Stimulated activated CD4-positive, alpha-beta T cell treated with anti-CD3 and anti-CD28 coated beads, Interleukin-12 subunit alpha, Interleukin-12 subunit beta, amount 100 ng/mL, for 4 hours (primary cell): ENCODE results near the gene SLC26A6.

Source experiments
- DNase-seq: peaks from one replicate; pipeline ENCODE4 v3.0.0-alpha.2; 2020

SLC26A6 gene

DNA sequence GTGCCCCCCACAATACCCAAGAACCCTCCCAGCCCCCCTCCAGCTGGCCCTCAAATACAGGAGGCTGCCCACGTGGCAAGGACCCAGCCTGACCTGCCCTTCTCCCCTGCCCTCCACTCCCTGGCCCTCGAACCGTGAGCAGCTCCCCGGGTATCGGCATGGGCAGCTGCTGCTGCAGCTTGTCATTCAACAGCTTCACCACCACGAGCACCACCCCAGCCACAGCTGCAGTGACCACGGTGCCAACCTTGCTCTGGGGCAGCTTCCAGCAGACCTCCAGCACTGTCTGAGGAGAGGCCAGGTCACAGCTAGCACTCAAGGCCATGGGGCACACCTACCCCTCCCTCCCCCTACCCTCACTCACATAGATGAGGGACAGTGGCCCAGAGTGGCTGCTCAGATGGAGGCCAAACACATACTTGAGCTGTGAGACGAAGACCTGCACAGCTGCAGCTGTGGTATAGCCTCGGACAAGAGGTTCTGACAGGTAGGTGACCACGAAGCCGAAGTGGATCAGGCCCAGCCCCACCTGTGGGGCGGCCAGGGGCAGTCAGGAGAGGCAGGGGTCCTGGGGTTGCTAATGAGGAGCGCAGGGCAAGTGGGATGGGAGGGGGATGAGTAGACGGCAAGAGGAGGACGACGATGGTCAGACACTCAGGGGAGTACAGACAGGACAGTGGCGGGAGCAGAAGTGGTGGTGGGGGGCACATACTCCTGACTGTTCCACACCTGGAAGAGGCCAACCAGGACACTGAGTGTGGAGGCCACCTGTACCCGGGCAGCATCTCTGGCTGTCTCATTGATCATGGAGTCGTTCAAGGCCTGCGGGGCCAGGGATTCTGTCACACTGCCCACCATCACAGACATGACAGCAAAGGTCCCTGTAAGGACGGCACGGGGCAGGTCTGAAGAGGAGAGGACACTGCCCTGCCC, 3.5 kb downstream of the SLC26A6 start:
- DNase-seq = no peak

DNA sequence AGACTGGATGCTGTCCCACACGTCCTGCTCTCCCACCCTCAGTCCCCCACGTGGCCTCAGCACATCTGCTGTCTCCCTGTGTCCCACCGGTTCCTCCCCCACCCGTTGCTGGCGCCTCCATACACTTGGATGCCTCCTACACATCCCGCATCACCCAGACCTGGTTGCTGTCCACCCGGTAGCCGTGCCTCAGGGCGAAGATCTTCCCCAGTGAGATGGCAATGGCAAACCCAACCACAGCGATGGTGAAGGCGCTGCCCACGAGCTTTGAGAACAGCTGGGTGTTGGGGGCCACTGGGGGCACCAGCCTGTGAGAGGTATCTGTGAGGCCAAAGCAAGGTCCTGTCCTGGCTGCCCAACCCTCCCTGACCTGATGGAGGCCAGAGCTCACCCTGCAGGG, 4.4 kb downstream of the SLC26A6 start:
- DNase-seq = no peak

DNA sequence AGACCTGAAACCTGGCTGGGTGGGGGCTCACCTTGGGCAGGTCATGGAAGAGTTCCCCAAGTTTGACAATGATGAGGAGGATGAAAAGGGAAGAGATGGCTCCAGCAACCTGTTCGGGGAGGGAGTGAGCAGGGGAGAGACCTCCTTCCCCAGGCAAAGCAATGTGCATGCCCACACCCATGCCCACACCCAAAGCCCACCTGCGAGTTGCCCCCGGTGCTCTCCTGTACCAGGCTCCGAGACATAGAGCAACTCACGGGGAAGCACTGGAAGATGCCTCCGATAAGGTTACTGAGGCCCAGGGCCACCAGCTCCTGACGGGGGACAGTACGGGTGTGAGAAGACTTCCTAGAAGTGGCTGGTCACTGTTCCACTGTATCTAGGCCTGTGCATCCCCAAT, 4.9 kb downstream of the SLC26A6 start:
- DNase-seq = no peak

DNA sequence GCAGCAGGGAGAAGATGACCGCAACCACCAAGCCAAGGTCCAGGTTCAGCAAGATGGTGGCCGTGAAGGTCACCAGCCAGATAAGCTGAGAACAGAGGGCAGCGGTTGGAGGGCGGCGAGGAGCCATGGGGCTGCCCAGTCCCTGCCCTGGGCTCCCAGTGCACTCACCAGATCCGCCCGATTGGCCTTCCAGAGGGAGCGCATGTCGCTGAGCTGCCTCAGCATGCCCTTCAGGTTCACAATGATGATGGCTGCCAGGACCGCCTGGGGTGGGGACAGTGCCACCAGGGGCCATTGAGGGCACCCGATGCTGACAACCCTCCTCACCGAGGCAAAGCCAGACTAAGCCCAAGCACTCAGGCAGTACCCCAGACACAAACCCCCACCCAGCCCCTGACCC, 5.4 kb downstream of the SLC26A6 start:
- no peak for DNase-seq

DNA sequence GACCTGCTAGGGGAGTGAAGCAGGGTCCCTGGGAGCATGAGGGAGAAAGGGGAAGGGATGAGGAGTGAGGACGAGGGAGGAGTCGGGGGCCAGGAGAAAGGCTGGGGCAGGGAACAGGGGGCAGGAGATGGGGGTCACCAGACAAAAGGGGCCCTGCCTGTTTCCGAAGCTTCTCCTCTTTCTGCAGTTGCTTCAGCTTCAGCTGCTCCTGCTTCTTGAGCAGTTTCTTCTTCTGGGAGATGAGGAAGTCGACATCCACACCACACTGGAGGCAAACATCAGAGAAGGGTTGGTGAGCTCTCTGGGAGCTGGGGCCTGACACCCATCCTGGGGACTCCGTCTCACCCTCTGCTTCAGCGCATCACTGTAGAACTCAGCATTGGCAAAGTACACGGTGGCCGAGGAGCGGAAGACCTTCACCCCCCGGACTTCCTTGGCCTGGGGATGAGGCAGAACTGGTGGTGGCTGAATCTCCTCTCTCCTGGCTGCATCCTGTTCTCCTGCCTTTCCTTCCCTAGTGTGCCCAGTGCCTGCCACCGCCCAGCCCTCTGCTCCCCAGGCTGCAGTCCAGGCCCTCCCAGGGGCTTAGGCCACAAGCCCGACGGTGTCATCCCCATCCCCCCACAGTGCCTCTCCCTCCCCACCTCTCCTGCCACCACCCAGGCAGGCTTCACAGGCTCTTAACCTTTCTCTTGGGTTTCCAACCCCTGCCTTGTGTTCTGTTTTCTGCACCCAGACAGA, 6.8 kb downstream of the SLC26A6 start:
- DNase-seq = no peak

DNA sequence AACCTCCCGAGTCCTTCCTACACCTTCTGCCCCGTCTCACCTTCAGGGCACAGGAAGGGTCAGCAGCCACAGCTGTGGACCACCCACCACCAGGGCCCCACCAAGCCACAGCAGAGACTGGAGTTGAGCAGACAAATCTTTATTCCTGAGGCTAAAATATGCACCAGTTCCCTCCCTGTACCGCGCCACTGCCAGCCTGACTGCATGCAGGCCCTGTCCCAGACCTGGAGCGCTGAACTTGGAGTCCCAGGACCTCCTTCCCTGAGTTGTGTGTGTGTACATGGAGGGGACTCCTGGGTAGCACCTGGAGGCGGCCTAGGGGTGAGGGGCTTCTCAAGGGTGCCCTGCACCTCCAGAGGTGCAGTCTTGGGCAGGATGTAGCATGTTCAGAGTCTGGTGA, 9.7 kb downstream of the SLC26A6 start:
- DNase-seq = no peak

DNA sequence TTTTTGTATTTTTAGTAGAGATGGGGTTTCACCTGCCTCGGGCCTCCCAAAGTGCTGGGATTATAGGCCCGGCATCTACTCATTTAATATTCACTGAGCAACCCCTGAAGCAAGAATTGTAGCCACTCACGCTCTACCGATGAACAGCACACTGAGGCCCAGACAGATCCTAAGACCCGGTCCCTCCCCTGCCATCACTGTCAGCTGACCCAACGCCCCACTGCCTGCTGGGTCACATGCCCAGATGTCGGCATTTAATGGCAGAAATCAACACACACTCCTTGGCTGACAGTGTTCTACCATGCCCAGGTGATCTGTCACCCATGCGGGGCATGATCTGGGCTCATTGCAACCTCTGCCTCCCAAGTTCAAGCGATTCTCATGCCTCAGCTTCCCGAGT, 10.5 kb downstream of the SLC26A6 start:
- no peak for DNase-seq

DNA sequence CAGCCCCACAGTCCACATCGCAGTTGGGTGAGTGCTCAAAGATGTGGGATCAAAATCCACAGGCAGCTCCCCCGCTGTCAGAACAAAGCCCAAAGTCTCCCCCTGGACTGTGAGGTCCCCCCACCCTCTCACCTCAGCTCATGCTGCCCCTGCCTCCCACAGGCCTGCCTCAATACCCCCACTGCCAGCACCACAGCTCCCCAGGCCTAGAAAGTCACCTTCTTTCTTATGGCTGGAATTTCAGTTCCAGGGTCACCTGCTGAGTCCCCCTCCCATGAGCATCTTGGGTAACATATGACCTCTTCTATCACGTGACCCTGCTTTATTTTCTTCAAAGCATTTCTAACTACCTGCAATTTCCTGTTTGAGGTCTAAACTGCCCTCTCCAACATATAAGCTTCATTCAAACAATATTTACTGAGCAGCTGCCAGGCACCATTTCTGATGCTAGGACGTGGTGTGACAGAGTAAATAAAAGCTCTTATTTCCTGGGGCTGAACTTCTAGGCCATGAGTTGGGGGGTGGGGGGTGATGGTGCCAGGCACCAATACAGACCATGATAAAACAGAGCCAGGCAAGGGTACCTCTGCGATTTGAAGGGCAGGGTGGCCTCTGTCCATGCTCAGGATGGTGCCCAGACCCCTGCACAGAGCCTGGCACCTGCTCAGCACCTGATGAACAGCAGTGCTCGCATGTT, 11.3 kb downstream of the SLC26A6 start:
- DNase-seq = no peak

DNA sequence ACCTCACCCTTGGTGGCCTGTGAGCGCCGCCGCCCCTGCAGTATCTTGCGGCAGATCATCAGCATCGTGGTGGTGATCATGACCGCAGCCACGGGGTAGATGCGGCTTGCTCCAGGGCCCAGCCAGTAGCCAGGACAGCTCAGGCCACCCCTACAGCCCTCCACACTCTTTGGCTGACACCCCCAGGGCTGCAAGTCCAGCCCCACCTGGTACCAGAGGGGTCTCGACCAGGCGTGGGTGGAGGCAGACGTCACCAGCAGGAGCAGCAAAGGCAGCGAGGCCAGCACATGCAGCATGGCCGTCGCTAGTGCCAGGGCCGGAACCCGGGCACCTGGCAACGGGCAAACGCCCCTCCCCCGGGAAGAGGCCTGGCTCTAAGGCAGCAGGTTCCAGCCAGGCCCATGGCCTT, 13.8 kb downstream of the SLC26A6 start, which contains the start of gene TMEM89:
Gene TMEM89 (minus strand): TSS at position 309 of the 409 bp plus-strand sequence. CDS start 13 bp downstream, at position 296.
- no peak for DNase-seq

DNA sequence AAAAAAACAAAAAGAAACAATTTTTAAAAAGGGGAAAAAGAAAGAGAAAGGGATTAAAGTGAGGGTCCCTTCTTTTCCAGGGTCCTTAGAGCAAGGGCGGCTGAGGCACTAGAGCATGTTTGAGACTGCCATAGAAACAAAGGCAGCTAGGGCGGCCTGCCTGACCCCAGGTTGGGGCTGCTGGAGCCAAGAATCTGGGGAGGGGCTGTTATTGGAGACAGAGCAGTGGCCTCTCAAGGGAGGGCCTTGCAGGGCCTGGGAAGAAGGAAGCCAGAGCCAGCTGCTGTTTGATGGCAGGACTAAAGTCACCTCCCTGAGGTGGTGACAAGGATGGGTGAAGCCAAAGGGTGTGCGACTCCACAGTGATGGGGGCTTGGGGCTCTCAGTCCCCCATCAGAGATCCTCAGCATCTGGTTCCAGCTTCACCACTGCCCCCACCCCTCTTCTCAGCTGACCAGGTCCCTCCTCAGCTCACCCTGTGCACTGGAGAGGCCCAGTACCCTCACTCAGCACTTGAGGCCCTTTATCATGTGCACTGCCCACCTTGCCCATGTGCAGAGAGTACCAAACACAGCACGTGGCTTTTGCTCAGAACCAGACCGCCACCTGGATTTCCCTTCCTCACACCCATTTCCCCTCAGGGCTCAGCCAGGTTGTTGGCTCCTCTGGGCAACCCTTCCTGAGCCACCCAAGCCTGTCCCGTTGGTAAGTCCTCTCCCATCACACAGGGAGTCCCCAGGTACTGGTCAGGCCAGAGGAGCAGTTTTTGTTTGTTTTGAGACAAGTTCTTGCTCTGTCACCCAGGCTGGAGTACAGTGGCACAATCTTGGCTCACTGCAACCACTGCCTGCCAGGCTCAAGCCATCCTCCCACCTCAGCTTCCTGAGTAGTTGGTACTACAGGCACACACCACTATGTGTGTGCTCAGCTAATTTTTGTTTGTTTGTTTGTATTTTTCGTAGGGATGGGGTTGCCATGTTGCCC, 15.4 kb downstream of the SLC26A6 start:
- DNase-seq = no peak

DNA sequence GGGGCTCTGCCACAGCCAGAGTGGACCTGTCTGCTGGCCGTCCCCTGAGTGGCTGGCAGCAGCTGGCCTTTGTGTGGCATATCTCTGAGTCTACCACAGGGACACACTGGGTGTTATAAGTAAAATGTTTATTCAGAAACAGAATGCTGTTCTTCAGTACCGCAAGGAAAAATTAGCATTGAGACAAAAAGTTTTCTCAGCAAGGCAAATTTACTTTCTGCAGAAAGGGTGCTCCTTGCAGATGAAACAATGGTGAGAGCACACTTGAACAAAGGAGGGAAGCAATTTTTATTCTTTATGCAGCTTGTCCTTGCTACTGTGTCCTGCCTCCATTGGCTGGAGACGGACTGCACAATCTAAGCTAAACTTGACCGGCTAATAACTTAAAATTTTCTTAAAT, 17.7 kb downstream of the SLC26A6 start:
- DNase-seq = no peak

DNA sequence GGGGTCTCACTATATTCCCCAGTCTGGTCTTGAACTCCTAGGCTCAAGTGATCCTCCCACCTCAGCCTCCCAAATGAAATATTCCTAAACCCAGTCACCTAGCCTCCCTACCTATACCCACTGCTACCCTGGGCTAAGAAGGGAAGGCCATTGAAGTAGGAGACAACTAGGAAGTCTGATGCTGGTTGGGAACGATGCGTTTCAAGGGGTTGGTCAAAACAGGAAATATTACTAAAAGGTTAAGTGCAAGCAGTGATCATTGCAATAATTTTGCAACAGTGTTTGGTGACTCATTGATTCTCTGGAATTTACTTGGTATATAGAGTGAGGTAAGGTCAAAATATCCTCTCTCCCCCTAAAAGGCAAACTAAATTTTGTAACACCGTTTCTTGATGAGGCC, 21.2 kb downstream of the SLC26A6 start:
- DNase-seq = no peak

DNA sequence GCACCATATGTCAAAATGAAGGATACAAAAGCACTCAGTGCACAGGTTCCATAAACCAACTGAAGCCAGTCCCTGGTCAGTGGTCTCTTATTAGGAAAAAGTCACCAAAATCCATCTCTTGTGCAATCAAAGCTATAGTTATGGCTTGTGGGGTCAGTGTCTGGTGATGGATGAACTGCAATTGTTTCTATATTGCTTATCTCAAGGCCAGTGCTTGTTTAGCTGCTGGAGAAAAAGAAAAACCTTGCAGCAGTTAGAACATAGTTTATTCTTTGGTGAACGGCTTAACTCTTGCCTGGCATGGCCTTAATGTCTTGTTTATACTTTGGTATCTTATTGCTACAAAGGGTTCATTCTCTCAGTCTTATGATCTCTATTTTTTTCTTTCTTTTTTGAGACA, 23.0 kb downstream of the SLC26A6 start:
- no peak for DNase-seq

DNA sequence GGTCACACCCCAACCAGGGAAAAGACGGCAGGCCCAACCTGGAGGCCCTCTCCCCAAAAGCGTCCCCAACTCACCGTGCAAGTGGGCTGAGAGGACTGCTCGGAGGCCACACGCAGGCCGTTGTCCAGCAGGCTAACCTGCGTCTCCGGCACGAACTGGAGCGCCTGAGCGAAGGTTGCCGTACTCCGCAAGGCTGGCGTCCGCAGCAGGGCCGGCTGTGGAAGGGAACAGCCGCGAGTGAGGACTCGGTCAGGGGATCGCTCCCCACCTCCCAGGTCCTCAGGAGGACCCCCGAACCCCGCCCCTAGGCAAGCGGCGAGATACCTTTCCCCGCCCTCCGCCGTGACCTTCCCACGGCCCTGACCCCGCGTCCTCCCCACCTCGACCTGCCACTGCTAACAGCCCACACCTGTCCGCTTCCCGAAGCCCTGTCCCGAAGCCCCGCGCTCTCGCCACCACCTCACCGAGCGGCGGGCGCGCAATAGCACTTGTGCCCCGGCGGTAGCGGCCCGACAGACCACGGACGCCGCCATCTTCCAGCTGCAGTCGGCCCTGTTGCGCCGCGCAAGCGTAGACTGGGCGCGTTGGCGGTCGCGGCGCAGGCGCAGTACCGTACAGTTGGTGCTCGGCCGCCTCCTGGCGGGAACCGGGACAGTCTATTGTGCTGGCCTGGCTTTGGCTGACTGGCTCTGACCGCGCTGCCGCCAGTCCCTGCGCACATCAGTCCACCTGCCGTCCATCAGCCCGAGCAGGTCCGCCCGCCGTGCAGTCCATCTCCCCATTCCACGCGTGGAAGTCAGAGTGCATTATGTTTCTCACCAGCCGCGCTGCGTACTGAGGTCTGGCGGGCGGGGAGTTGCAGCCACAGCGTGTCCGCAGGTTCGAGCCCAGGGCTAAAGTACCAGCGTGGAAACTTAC, 25.9 kb downstream of the SLC26A6 start, which contains the start of gene UQCRC1:
Gene UQCRC1 (minus strand): TSS at position 559 of the 918 bp plus-strand sequence. CDS start 26 bp downstream, at position 533.
- DNase-seq = peak; percentile 90

DNA sequence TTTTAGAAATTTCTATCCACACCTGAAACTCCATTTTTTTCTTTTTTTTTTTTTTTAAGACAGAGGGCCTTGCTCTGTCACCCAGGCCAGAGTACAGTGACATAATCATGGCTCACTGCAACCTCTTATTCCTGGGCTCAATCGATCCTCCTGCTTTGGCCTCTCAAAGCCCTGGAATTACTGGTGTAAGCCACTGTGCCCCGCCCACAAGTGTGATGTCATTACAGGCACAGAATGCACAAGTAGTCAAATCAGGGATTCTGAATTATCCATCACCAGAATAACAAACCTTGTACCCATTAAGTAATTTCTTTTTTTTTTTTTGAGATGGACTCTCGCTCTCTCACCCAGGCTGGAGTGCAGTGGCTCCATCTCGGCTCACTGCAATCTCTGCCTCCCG, 27.7 kb downstream of the SLC26A6 start:
- DNase-seq = no peak

DNA sequence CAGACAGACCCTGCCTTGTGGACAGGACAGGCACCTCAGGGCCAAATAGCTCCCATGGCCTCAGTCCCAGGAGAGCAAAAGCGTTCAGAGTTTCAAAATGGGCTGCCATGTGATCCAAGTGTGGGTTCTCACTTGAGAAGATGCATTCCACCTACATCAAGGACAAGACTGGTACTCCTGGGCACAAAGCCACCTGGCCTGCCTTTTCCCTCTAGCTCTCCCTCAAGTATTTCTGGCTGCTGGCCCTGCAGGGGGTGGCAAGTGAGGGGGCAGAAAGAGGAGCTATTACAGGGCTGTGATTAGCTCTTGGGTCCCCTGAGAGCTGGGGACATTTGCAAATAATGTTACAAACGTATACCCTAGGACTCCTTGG, 33.7 kb downstream of the SLC26A6 start:
- no peak for DNase-seq

DNA sequence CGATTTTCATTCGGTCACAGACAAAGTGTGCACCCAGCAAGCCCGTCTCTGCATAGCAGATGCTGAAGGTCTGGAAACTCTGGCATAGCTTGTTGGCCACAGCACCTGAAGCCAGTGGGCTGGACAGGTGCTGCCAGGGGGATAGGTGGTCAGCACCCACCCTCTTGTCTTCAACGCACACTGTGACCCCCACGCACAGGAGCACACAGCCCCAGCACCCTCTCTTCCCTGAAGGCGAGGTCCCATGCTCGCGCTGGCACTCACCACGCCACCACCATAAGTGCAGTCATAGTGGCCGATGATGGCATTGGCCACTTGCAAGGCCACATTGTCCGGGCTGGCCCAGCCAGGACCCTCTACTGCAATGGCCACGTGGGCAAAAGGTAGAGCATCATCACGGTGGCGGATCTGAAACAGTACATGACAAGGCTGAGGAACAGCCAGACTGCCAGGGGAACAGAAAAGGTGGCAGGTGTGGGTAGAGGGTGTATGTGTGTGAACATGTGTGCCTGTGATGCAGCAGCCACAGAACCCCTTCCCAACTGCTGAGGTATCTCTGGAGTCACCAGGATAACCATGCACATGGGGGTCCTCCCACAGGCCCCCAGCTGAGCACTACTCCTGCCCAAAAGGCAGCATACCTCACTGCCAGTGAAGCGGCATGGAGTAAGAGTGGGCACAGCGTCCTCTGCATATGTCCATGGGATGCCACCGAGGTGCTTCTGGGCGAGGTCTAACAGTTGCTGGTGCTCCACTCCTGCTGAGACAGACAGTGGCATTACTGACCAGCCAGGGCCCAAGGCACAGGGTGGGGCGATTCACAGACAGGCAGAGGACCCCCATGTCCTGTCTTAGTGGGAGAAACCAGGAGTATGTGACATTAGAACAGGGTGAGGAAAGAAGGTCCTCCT, 34.3 kb downstream of the SLC26A6 start:
- no peak for DNase-seq

DNA sequence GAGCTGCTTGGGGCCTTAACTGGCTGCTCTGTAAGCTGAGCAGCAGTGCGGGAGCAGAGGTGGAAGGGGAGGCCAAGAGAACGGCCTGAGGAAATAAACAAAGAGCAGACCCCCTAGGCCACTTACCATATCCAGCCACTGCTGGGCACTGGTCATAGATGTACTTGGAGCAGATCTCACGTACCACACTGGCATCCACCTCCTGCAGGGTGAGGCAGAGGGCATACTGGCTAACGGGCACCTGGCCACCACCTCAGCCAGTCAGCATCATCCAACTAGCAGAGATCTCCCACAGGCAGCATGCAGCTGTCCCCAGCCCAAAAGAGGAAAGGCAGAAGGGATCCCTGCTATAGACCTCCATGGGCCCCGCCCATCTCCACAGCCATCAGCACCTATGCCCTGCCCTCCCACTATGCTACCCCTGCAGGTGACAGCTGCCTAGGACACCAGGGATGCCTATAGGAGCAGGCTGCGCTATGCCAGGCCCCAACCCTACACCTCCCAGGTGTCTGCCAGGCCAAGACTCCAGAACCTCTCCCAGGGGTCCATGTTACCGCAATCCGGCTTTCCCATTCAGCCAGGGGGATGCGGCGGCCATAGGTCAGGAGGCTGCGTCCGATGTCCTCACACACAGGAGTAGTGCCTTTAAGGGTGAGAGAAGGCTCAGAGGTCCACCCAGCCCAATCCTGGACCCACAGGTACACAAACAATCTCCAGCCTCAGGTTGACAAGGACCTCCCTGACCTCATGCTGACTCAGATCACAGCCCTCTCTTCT, 35.6 kb downstream of the SLC26A6 start:
- DNase-seq = no peak

DNA sequence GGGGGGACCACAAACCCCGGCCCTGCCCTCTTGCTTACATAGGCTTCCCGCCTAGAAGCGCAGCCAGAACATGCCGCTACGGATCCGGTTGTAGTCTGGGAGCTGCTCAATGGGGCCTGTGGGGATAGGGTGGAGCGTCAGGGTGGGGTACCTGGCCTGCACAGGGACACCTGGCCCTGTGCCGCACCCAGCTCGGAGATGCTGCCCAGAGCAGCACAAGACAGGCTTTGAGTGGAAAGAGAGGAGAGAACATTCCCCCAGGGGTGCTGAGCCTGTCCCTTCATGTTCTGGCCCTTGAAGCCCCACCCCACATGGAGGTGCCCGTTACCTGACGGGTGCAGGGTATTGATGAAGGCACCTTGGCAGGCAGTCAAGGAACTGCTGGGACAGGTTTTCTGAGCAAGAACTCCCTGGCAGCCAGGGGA, 36.2 kb downstream of the SLC26A6 start:
- no peak for DNase-seq
